Measurements from ENCODE around the gene SOWAHA. TPM values are rescaled to one million over a fixed set of nuclear protein-coding genes. Genes with fewer than 3 reads are reported as not detected.

The SOWAHA gene
- total and polyA plus RNA-seq, 2 donors (not counting 3 experiments of a cell fraction or from before 2014, with no cell fraction given) = not detected

DNA sequence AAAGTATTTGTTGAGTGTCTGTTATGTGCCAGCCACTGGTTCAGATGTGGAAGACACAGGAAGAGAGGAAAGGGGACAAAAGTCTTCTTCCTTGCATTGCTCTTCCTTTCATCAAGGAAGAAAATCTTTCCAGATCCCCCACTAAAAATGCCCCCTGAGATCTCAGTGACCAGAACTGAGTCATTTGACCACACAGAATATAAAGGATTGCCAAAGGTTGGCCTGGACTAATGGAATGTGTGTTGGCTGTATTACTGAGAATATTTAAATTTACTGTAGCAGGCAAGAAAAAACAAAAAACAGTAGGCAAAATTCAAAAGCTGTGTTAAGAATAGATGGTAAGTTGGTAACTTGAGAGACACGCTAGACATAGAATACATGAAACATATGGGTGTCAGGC, 26.0 kb upstream of the SOWAHA start:
- H3K27me3 ChIP-seq (ENCODE audit: control insufficient read depth in 2 of 2, insufficient read depth in 2 of 2, low read length in 2 of 2) = no peaks in the 10 kb centered on the region
- H3K36me3 ChIP-seq (ENCODE audit: control insufficient read depth in 2 of 2, extremely low read depth in 1 of 2, insufficient read depth in 2 of 2, low read length in 2 of 2) = no peaks in the 10 kb centered on the region
- dilution Hi-C loops (cut with MboI; ENCODE audit: extremely low pct_ligation_motif_present, low sequenced_read_pairs) (no loop called here), intact Hi-C loops (cut with micrococcal nuclease) (no loop called here)
- ChIA-PET POLR2A (no interaction called here), CTCF (interaction anchor here (1.0 to 1.5 kb wide), 2 partner anchors 10 to 13 kb away, joined by 4 to 5 read pairs; no protein-coding TSS in a partner anchor)
- DNase-seq (ENCODE audit: low read depth, low spot score) = no peak
- H3K4me1 ChIP-seq (ENCODE audit: control insufficient read depth, extremely low read depth, insufficient read depth, low read length) = peaks cover 6% of the 10 kb centered on the region
- TF ChIP-seq, protein P1, sequence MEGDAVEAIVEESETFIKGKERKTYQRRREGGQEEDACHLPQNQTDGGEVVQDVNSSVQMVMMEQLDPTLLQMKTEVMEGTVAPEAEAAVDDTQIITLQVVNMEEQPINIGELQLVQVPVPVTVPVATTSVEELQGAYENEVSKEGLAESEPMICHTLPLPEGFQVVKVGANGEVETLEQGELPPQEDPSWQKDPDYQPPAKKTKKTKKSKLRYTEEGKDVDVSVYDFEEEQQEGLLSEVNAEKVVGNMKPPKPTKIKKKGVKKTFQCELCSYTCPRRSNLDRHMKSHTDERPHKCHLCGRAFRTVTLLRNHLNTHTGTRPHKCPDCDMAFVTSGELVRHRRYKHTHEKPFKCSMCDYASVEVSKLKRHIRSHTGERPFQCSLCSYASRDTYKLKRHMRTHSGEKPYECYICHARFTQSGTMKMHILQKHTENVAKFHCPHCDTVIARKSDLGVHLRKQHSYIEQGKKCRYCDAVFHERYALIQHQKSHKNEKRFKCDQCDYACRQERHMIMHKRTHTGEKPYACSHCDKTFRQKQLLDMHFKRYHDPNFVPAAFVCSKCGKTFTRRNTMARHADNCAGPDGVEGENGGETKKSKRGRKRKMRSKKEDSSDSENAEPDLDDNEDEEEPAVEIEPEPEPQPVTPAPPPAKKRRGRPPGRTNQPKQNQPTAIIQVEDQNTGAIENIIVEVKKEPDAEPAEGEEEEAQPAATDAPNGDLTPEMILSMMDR (IDR thresholded peaks at IDR 0.05; ENCODE audit: extremely low read depth in 1 of 2, insufficient read depth in 1 of 2, low read depth in 1 of 2, low read length in 2 of 2) = no peak
- no peak for TF ChIP-seq POLR2A (IDR thresholded peaks at IDR 0.05; ENCODE audit: low read depth, low read length)
- TF ChIP-seq POLR2AphosphoS5 (IDR thresholded peaks at IDR 0.05; ENCODE audit: insufficient read depth, low read depth, low read length) = no peak
- no peak for TF ChIP-seq GATA2 (IDR thresholded peaks at IDR 0.05; ENCODE audit: insufficient read depth, insufficient read length, low read depth, low read length)
- no peak for TF ChIP-seq MYC (IDR thresholded peaks at IDR 0.05; ENCODE audit: low read depth, low read length)
- TF ChIP-seq, protein P2, sequence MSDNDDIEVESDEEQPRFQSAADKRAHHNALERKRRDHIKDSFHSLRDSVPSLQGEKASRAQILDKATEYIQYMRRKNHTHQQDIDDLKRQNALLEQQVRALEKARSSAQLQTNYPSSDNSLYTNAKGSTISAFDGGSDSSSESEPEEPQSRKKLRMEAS (IDR thresholded peaks at IDR 0.05; ENCODE audit: insufficient read depth, insufficient read length) = no peak
- TF ChIP-seq JUN (IDR thresholded peaks at IDR 0.05; ENCODE audit: borderline replicate concordance, insufficient read depth, insufficient read length, low read depth) = no peak
- H3K9ac ChIP-seq (replicated peaks; ENCODE audit: extremely low read depth, insufficient read depth, low read length) = no peak overlapping the region
- H3K9me3 ChIP-seq (replicated peaks; ENCODE audit: control insufficient read depth, insufficient read depth, low read length) = no peaks in the 10 kb centered on the region
- H3K4me3 ChIP-seq (replicated peaks in 1 of 3; ENCODE audit: insufficient read depth in 1 of 3, low read depth in 1 of 3, low read length in 3 of 3) = no peak overlapping the region
- H3K79me2 ChIP-seq (ENCODE audit: control insufficient read depth, insufficient read depth, low read length) = no peaks in the 10 kb centered on the region
- no peak overlapping the region for H3K4me2 ChIP-seq (ENCODE audit: insufficient read depth, low read length)
- FAIRE-seq = no peak
- H2AFZ ChIP-seq (ENCODE audit: low read depth, low read length) = no peak overlapping the region
- no peaks in the 10 kb centered on the region for H4K20me1 ChIP-seq (replicated peaks; ENCODE audit: control insufficient read depth, extremely low read depth, insufficient read depth, low read length)
- H3K9me1 ChIP-seq (replicated peaks; ENCODE audit: control insufficient read depth, extremely low read depth, insufficient read depth, low read length) = no peaks in the 10 kb centered on the region
- BruUV-seq (replicated peaks) = no TSS peak
- no peak overlapping the region for H3K27ac ChIP-seq (ENCODE audit: insufficient read depth, low read depth, low read length)

Measured in endothelial cell of umbilical vein (primary cell).